SK-N-SH treated with all-trans-retinoic acid at 6 μM for 48 hours (cell line): ENCODE data around the gene LRMDA.

ENCODE experiments used
- ATAC-seq: fragments of 200-7000 bp; cut with Tn5 transposase; 3 replicates; pipeline ENCODE4 v1.9.1; 2020; ENCODE audit warnings: mild to moderate bottlenecking, moderate library complexity
- ARNTL ChIP-seq: fragments of 450-650 bp; formaldehyde crosslinking; IDR thresholded peaks from 2 replicates; pipeline ENCODE4 v1.5.0; 2020; ENCODE audit warnings: low read depth, mild to moderate bottlenecking, moderate library complexity, borderline replicate concordance
- BACH2 ChIP-seq: fragments of 250-450 bp; sonication (Bioruptor Pico); IDR thresholded peaks from 2 replicates; pipeline ENCODE4 v1.9.0; 2021; ENCODE audit warnings: mild to moderate bottlenecking, borderline replicate concordance
- CSDC2 ChIP-seq: fragments of 250-450 bp; sonication (Bioruptor Pico); IDR thresholded peaks from 2 replicates; pipeline ENCODE4 v1.5.0; 2020; ENCODE audit warnings: mild to moderate bottlenecking, moderate library complexity
- GLIS3 ChIP-seq: fragments of 250-450 bp; sonication (Bioruptor Pico); IDR thresholded peaks from 2 replicates; pipeline ENCODE4 v1.5.0; 2020; ENCODE audit warnings: mild to moderate bottlenecking, moderate library complexity
- ISL1 ChIP-seq: fragments of 250-450 bp; sonication (Bioruptor Pico); IDR thresholded peaks from 2 replicates; pipeline ENCODE4 v2.1.2; 2022; ENCODE audit warnings: mild to moderate bottlenecking, moderate library complexity
- OSR1 ChIP-seq: fragments of 250-450 bp; sonication (Bioruptor Pico); IDR thresholded peaks from 2 replicates; pipeline ENCODE4 v1.8.0; 2022; ENCODE audit warnings: moderate library complexity, mild to moderate bottlenecking, inconsistent platforms
- POU6F1 ChIP-seq: fragments of 250-450 bp; sonication (Bioruptor Pico); IDR thresholded peaks from 2 replicates; pipeline ENCODE4 v1.8.0; 2021; ENCODE audit warnings: low read depth, mild to moderate bottlenecking, moderate library complexity, borderline replicate concordance
- PPARA ChIP-seq: fragments of 250-450 bp; sonication (Bioruptor Pico); IDR thresholded peaks from 2 replicates; pipeline ENCODE4 v1.5.0; 2020; ENCODE audit warnings: mild to moderate bottlenecking, borderline replicate concordance
- SNAI2 ChIP-seq: fragments of 250-450 bp; sonication (Bioruptor Pico); IDR thresholded peaks from 2 replicates; pipeline ENCODE4 v1.5.0; 2020; ENCODE audit warnings: mild to moderate bottlenecking, moderate library complexity
- TCF4 ChIP-seq: fragments of 250-450 bp; sonication (Bioruptor Pico); IDR thresholded peaks from 2 replicates; pipeline ENCODE4 v1.8.0; 2021; ENCODE audit warnings: mild to moderate bottlenecking, moderate library complexity, borderline replicate concordance
- TSHZ2 ChIP-seq: fragments of 250-450 bp; sonication (Bioruptor Pico); IDR thresholded peaks from 2 replicates; pipeline ENCODE4 v1.5.0; 2020; ENCODE audit warnings: mild to moderate bottlenecking, moderate library complexity
- ZC3H10 ChIP-seq: fragments of 250-450 bp; sonication (Bioruptor Pico); IDR thresholded peaks from 2 replicates; pipeline ENCODE4 v1.5.1; 2021; ENCODE audit warnings: mild to moderate bottlenecking, moderate library complexity
- ZFP3 ChIP-seq: fragments of 250-450 bp; sonication (Bioruptor Pico); IDR thresholded peaks from 2 replicates; pipeline ENCODE4 v1.5.0; 2020; ENCODE audit warnings: mild to moderate bottlenecking, moderate library complexity
- ZFP30 ChIP-seq: fragments of 450-650 bp; formaldehyde crosslinking; IDR thresholded peaks from 2 replicates; pipeline ENCODE4 v1.5.0; 2022; ENCODE audit warnings: mild to moderate bottlenecking, moderate library complexity
- ZNF565 ChIP-seq: fragments of 450-650 bp; formaldehyde crosslinking; conservative IDR thresholded peaks from 2 replicates; pipeline ENCODE4 v1.5.0; 2020; ENCODE audit warnings: low read depth, mild to moderate bottlenecking, moderate library complexity
- ZNF70 ChIP-seq: fragments of 450-650 bp; formaldehyde crosslinking; IDR thresholded peaks from 2 replicates; pipeline ENCODE4 v1.5.0; 2020; ENCODE audit warnings: mild to moderate bottlenecking, moderate library complexity
- ZNF8 ChIP-seq: fragments of 450-650 bp; formaldehyde crosslinking; IDR thresholded peaks from 2 replicates; pipeline ENCODE4 v1.5.0; 2020; ENCODE audit warnings: mild to moderate bottlenecking, moderate library complexity
- TF ChIP-seq, protein P1 (sequence below): fragments of 250-450 bp; sonication (Bioruptor Pico); IDR thresholded peaks from 2 replicates; pipeline ENCODE4 v1.5.1; 2021; ENCODE audit warnings: mild to moderate bottlenecking, moderate library complexity
- TF ChIP-seq, protein P2 (sequence below): fragments of 250-450 bp; sonication (Bioruptor Pico); IDR thresholded peaks from 2 replicates; pipeline ENCODE4 v1.8.0; 2020; ENCODE audit warnings: mild to moderate bottlenecking, moderate library complexity, borderline replicate concordance

Gene LRMDA

GRCh38 chr10:76333796-76334195 lies 902.4 kb downstream of the LRMDA start (continued):
- TF ChIP-seq, protein P1, sequence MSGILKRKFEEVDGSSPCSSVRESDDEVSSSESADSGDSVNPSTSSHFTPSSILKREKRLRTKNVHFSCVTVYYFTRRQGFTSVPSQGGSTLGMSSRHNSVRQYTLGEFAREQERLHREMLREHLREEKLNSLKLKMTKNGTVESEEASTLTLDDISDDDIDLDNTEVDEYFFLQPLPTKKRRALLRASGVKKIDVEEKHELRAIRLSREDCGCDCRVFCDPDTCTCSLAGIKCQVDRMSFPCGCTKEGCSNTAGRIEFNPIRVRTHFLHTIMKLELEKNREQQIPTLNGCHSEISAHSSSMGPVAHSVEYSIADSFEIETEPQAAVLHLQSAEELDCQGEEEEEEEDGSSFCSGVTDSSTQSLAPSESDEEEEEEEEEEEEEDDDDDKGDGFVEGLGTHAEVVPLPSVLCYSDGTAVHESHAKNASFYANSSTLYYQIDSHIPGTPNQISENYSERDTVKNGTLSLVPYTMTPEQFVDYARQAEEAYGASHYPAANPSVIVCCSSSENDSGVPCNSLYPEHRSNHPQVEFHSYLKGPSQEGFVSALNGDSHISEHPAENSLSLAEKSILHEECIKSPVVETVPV (CRISPR knock-in tag) = no peak
- no peak for TF ChIP-seq ZFP3 (CRISPR knock-in tag)

GRCh38 chr10:76334255-76334654 lies 902.8 kb downstream of the LRMDA start:
- no peak for ATAC-seq
- TF ChIP-seq SNAI2 (CRISPR knock-in tag) (no peak), ZNF70 (CRISPR knock-in tag) (no peak), ZNF8 (CRISPR knock-in tag) (no peak), ZNF565 (CRISPR knock-in tag) (no peak), ISL1 (CRISPR knock-in tag) (no peak), TSHZ2 (CRISPR knock-in tag) (no peak), ARNTL (CRISPR knock-in tag) (no peak), PPARA (CRISPR knock-in tag) (no peak), ZFP30 (CRISPR knock-in tag) (no peak), TCF4 (CRISPR knock-in tag) (no peak), POU6F1 (CRISPR knock-in tag) (no peak), ZFP3 (CRISPR knock-in tag) (no peak), CSDC2 (CRISPR knock-in tag) (no peak), BACH2 (no peak), ZC3H10 (CRISPR knock-in tag) (no peak), OSR1 (no peak), GLIS3 (CRISPR knock-in tag) (no peak)
- TF ChIP-seq, protein P1 (CRISPR knock-in tag) = no peak
- TF ChIP-seq, protein P2, sequence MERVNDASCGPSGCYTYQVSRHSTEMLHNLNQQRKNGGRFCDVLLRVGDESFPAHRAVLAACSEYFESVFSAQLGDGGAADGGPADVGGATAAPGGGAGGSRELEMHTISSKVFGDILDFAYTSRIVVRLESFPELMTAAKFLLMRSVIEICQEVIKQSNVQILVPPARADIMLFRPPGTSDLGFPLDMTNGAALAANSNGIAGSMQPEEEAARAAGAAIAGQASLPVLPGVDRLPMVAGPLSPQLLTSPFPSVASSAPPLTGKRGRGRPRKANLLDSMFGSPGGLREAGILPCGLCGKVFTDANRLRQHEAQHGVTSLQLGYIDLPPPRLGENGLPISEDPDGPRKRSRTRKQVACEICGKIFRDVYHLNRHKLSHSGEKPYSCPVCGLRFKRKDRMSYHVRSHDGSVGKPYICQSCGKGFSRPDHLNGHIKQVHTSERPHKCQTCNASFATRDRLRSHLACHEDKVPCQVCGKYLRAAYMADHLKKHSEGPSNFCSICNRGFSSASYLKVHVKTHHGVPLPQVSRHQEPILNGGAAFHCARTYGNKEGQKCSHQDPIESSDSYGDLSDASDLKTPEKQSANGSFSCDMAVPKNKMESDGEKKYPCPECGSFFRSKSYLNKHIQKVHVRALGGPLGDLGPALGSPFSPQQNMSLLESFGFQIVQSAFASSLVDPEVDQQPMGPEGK (CRISPR knock-in tag) = no peak

DNA sequence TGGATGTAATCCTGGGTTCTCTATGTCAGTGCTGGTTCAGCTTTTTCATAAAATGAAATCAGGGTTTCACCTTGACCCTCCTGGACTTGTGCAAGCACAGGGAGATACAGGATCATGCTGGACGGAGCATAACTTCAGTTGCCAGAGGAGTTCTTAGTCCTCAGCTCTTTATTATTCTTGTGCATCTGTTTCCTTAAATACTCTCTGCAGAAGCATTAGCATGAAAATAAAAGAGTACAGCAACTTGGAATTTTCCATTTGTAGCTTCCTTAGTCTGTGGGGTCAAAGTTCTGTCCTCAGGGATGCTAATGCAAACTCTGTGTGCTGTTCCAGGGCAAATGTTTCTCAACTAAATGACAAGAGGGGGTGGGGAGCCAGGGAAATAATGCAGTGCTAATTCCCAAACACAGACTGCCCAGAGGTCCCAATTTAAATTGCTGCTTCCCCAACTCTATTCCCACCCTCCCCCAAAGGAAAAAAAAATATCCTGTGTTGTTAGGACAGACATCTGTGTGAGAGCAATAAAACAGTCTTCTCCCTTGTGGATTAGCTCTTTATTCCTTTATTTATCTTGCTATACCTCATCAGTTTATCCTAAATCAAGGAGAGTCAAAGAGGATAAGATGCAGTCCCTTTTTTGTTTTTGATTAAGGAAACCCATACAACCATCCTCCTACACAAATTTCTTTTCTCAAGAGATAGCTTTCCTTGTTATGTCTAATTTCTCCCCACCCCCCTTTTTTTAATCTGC lies 905.0 kb downstream of the LRMDA start:
- no peak for TF ChIP-seq ZNF565 (CRISPR knock-in tag)
- TF ChIP-seq, protein P2 (CRISPR knock-in tag) = no peak
- no peak for TF ChIP-seq ZC3H10 (CRISPR knock-in tag)
- TF ChIP-seq OSR1 = no peak
- no peak for TF ChIP-seq TCF4 (CRISPR knock-in tag)
- TF ChIP-seq ZFP3 (CRISPR knock-in tag) = no peak
- no peak for ATAC-seq
